HuH-7.5 (cell line): ENCODE measurements around the gene SH3RF3.
"Not testable (repeated sequence)": the region's sequence is repeated elsewhere in the genome, so short reads cannot be mapped to it uniquely, and the experiment has no call there.

ENCODE experiments used
- DNase-seq: peaks from one replicate; pipeline ENCODE4 v3.0.0; 2011; ENCODE audit warnings: low spot score

SH3RF3 gene

GRCh38 chr2:109527846-109528705 lies 399.1 kb downstream of the SH3RF3 start:
- no peak for DNase-seq

DNA sequence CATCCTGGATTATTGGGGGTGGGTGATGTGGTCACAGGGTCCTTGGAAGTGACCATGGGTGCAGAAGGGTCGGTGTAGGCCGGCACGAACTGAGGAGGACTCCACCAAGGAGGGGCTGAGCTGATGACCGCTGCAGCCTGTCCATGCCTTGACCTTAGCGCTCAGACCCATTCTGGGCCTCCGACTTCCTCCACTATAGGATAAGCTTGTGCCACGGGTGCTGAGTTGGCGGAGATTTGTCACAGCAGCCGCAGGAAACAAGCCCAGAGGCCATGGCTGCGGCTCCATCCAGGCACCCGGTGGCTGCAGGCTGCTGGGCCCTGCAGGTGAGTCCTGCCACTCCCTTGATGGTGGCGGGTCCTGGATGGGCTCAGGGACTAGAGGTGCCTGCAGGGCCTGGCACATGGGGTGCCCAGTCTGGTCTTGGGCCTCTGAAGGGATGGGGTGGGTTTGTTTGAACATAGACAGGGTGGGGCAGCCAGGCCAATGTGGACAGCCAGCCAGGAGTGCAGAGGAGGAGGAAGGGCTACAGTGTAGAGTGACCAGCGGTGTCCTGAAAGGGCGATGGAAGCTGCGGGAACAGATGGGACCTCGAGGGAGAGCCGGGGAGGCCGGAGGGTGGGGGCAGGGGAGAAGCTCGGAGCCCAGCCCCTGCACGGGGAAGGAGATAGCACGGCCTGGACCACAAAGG lies 400.0 kb downstream of the SH3RF3 start:
- DNase-seq = no peak

GRCh38 chr2:109529532-109530449 lies 400.8 kb downstream of the SH3RF3 start:
- no peak for DNase-seq

DNA sequence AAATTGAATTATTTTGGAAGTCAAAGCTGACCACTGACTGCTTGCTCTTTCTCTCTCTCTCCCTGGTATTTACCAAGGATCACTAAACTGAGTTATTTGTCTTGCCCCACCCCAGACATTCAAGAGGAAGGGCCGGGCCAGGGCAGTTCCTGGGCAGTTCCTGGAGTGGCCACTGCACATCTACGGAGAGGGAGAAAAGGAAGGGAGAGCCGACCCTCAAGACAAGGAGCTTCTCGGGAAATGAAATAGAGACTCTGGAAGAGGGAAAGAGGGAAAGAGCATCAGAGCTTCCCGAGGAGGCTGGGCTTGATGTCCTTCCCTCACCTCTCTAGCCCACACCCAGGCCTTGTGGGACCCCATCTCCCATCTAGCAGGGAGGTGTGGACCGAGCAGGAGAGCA lies 401.7 kb downstream of the SH3RF3 start:
- no peak for DNase-seq

DNA sequence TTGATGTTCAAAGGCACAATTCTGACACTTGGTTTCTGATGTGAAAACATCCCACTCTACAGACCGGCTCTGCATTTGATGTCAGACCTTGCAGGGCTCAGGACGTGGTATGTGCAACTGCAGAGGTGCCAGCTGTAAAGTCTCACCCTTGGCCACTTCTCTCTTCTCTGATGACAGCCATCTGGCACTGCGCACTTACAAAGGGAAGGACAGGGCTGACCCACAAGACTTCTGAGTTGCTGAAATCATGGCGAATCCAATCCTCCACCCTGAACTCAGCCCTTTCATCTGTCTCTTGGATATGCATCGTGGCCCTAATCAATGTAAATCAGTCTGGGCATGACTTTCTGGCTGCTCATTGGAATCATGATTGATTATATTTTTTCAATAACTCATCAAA lies 402.2 kb downstream of the SH3RF3 start:
- no peak for DNase-seq

- DNase-seq = no peak
Observed at GRCh38 chr2:109531896-109532727, 403.1 kb downstream of the SH3RF3 start.

DNA sequence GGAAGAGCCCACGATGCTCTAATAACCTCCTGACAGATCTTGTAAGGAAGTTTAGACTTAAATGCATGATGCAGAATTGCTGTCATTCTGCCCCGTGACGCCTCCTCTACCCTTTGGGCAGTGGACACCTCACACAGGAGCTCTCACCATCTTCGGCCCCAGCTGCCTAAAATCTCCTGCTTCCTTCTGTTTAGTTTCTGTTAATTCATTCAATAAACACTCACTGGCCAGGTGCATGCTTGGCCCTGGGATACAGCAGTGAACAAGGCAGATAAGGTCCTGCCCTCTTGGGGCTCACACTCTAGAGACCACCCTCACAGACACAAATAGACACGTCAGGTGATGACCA lies 403.7 kb downstream of the SH3RF3 start:
- no peak for DNase-seq

DNA sequence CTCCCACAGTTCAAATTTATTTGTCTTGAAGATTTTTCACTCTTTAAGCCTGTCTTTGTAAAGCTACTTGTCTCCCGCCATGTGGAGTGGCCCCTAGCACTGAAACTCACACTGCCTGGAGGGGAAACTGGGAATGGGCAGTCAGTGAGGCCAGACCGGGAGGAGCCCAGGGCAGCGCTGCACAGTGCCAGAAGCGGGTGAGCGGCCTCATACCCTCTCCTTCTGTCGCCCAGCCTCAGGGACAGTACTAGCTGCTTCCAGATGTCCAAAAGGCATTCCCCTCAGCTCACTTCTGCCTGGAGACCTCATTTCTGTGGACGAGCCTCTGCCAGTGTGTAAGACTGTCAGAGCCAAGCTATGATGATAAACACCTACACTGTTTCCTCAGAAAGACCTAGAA lies 404.8 kb downstream of the SH3RF3 start:
- DNase-seq = no peak

GRCh38 chr2:109535217-109535946 lies 406.4 kb downstream of the SH3RF3 start:
- DNase-seq = no peak

- not testable (repeated sequence) for DNase-seq
Observed at GRCh38 chr2:109536556-109536955, 407.6 kb downstream of the SH3RF3 start.

GRCh38 chr2:109537565-109538222 lies 408.7 kb downstream of the SH3RF3 start:
- DNase-seq = no peak

GRCh38 chr2:109538546-109538945 lies 409.5 kb downstream of the SH3RF3 start:
- DNase-seq = no peak

GRCh38 chr2:109542384-109542783 lies 413.4 kb downstream of the SH3RF3 start:
- DNase-seq = no peak

GRCh38 chr2:109545828-109546713 lies 417.1 kb downstream of the SH3RF3 start:
- DNase-seq = no peak

DNA sequence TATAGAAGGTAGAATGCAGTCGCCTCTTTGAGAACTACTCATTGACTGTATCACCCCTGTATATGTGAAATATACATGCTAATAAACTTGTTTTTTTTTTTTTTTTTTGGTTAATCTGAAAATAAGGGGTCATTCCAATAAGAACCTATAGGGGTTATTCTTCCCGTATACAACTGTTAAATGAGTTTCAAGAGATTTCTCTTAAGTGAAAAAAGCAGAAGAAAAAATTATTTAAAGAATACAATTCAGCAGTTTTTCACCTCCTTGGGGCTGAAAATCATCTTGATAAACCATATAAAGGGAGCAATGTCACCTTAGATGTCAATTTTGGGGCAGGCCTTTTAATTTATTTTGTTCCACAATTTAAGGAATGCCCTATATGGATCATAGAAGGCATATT lies 418.3 kb downstream of the SH3RF3 start:
- no peak for DNase-seq

GRCh38 chr2:109549016-109549590 lies 420.1 kb downstream of the SH3RF3 start:
- no peak for DNase-seq
